HEK293 (cell line): Measurements from ENCODE around the gene VAV3.

Source experiments
- CTCF ChIP-seq: fragments of 450-650 bp; formaldehyde crosslinking; IDR thresholded peaks from 2 replicates; pipeline ENCODE4 v1.5.1; 2016; ENCODE audit warnings: missing biosample characterization, missing genetic modification characterization
- REST ChIP-seq: fragments of 450-650 bp; formaldehyde crosslinking; IDR thresholded peaks from 2 replicates; pipeline ENCODE4 v1.5.1; 2016; ENCODE audit warnings: missing biosample characterization, missing genetic modification characterization
- ZNF121 ChIP-seq: fragments of 450-650 bp; formaldehyde crosslinking; IDR thresholded peaks from 2 replicates; pipeline ENCODE4 v1.5.1; 2016; ENCODE audit warnings: missing biosample characterization, missing genetic modification characterization
- ZNF146 ChIP-seq: fragments of 450-650 bp; formaldehyde crosslinking; IDR thresholded peaks from 2 replicates; pipeline ENCODE4 v1.5.1; 2016; ENCODE audit warnings: missing biosample characterization, missing genetic modification characterization
- ZNF266 ChIP-seq: fragments of 450-650 bp; formaldehyde crosslinking; IDR thresholded peaks from 2 replicates; pipeline ENCODE4 v1.5.1; 2016; ENCODE audit warnings: missing biosample characterization, missing genetic modification characterization, low read depth
- ZNF433 ChIP-seq: fragments of 450-650 bp; formaldehyde crosslinking; IDR thresholded peaks from 2 replicates; pipeline ENCODE4 v1.5.1; 2016; ENCODE audit warnings: missing biosample characterization, missing genetic modification characterization, low read depth
- ZNF530 ChIP-seq: fragments of 450-650 bp; formaldehyde crosslinking; IDR thresholded peaks from 2 replicates; pipeline ENCODE4 v1.5.1; 2016; ENCODE audit warnings: low read depth, missing biosample characterization, missing genetic modification characterization
- ZNF701 ChIP-seq: fragments of 450-650 bp; formaldehyde crosslinking; IDR thresholded peaks from 2 replicates; pipeline ENCODE4 v1.5.1; 2016; ENCODE audit warnings: missing biosample characterization, missing genetic modification characterization
- ZNF776 ChIP-seq: fragments of 450-650 bp; formaldehyde crosslinking; IDR thresholded peaks from 2 replicates; pipeline ENCODE4 v1.5.0; 2017; ENCODE audit warnings: missing biosample characterization, missing genetic modification characterization, borderline replicate concordance
- ZNF791 ChIP-seq: fragments of 450-650 bp; formaldehyde crosslinking; IDR thresholded peaks from 2 replicates; pipeline ENCODE4 v1.5.1; 2016; ENCODE audit warnings: missing biosample characterization, missing genetic modification characterization
- TF ChIP-seq, protein P1 (sequence below): fragments of 450-650 bp; IDR thresholded peaks from 2 replicates; pipeline ENCODE4 v1.5.1; 2018; ENCODE audit warnings: missing biosample characterization, mild to moderate bottlenecking, missing genetic modification characterization
- TF ChIP-seq, protein P2 (sequence below): IDR thresholded peaks from 2 replicates; pipeline ENCODE4 v1.6.1; 2011; ENCODE audit warnings: mild to moderate bottlenecking, low read depth, low read length, borderline replicate concordance

DNA sequence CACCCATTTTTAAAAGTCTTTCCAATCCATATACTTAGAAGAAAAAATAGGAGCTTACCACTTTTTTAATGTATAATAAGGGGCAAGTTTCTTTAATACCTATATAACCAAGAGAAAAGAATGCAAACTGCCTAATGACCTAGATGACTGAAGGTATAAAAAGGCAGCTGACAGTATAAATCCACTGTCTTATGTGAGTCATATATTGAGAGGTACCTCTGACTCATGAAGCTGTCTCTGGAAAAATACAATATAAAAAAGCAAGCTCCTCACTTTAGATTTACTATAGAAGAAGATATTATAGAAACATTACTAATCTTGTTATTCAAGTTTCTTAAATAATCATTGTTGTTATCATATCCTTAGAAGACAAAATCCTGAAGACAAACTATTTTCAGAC is 144.2 kb downstream of the VAV3 start:
- TF ChIP-seq ZNF791 (tag by site-specific recombination) (no peak), ZNF701 (no peak), ZNF266 (no peak), CTCF (no peak), ZNF530 (tag by site-specific recombination) (no peak), ZNF146 (no peak), ZNF433 (tag by site-specific recombination) (no peak), ZNF776 (tag by site-specific recombination) (no peak), ZNF121 (tag by site-specific recombination) (no peak), REST (tag by site-specific recombination) (no peak)
- TF ChIP-seq, protein P1, sequence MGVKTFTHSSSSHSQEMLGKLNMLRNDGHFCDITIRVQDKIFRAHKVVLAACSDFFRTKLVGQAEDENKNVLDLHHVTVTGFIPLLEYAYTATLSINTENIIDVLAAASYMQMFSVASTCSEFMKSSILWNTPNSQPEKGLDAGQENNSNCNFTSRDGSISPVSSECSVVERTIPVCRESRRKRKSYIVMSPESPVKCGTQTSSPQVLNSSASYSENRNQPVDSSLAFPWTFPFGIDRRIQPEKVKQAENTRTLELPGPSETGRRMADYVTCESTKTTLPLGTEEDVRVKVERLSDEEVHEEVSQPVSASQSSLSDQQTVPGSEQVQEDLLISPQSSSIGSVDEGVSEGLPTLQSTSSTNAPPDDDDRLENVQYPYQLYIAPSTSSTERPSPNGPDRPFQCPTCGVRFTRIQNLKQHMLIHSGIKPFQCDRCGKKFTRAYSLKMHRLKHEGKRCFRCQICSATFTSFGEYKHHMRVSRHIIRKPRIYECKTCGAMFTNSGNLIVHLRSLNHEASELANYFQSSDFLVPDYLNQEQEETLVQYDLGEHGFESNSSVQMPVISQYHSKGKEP (tag by site-specific recombination): no peak
- TF ChIP-seq, protein P2, sequence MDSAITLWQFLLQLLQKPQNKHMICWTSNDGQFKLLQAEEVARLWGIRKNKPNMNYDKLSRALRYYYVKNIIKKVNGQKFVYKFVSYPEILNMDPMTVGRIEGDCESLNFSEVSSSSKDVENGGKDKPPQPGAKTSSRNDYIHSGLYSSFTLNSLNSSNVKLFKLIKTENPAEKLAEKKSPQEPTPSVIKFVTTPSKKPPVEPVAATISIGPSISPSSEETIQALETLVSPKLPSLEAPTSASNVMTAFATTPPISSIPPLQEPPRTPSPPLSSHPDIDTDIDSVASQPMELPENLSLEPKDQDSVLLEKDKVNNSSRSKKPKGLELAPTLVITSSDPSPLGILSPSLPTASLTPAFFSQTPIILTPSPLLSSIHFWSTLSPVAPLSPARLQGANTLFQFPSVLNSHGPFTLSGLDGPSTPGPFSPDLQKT: no peak
